GM19043 (cell line): ENCODE data around the gene MUSTN1.

Experiments used
- ATAC-seq: cut with Tn5 transposase; IDR thresholded peaks from one replicate; pipeline ENCODE4 v1.9.1; 2021; ENCODE audit warnings: low read depth; ENCODE audit not compliant: unreplicated experiment

MUSTN1 gene

DNA sequence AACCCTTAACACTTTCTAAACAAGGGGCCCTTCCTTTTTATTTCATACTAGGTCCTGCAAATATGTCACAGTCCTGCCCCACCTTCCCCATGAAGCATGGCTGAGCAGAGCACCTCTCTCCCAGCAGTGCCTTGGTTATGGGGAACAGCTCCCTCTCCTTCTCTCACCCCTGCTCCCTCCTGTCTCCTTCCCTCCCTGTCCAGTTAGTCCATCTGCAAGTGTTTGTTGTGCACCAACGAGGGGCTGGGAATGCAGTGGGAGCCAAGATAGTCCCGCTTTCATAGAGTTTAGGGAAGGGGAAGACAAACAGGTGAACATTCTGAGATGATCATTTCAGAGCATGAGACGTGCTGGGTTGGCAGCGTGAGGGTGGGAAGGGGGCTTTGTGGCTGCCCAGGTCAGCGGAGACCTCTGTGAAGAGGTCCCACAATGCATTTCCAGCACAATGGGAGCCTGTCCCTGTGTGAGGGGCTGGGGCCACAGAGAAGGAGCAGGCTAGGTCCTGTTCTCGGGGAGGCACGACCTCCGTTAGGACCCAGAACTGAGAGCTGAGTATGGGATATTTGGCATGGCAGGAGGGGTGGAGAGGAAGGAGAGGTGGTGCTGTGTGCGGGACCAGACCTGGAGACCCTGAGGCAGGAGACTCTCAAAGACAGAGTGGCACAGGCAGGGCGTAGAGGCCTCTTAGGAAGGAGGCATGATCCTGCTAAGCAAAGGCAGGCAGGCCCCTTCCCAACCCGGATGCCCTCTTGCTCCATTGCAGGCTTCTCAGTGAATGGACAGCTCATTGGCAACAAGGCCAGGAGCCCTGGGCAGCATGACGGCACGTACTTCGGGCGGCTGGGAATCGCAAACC lies 45.7 kb downstream of the MUSTN1 start:
- no peak for ATAC-seq

GRCh38 chr3:52787672-52788625 lies 46.9 kb downstream of the MUSTN1 start:
- ATAC-seq: no peak

DNA sequence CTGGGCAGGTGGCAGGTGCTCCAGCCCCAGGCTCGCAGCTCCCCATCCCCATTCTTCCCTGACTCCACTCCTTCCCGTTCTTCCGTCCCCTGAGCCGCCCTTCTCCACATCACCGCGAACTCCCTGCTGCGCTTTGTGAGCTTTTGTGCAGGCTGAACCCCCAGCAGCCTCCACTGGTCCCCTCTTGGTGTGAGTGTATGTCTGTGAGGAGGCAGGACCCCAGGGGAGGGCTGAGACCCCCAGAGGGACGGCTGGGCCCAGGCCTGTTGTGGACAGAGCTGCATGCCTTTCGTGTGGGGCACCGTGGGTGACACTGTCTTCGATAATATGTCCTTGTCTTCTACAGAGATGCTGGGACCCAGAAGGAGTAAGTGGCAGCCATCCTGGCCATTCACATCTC lies 47.6 kb downstream of the MUSTN1 start:
- no peak for ATAC-seq

DNA sequence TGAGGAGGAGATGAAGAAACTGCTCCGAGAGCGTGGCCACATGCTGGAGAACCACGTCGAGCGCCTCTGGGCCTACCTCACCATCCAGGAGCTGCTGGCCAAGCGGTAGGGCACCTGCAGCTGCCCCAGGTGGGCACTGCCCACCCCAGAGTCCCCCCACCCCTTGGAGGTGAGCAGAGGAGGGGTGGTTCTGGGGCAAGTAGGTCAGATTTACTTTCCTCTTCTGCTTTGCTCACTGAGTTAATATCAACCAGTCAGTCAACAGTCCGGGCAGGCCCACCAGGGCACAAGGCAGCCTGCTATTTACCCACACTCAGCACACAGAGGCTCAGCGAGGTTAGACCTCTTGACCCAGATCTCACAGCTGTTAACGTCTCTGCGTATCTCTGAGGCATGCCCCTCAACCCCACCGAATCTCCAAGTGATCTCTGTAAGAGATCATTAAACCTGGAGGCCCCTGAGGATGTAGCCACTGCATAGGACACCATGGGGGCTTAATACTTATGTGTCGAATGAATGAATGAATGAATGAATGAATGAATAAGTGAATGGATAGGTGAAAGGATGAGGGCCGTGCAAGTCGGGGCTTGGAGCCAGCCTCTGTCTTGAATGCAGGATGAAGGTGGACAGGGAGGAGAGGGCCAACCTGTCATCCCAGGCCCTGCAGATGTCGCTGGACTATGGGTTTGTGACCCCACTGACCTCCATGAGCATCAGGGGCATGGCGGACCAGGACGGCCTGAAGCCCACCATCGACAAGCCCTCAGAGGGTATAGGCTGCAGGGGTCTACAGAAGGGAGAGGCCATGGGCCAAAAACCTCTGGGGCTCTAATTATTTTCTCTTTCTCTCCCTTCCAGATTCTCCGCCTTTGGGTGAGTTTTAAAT lies 48.2 kb downstream of the MUSTN1 start:
- ATAC-seq: no peak

DNA sequence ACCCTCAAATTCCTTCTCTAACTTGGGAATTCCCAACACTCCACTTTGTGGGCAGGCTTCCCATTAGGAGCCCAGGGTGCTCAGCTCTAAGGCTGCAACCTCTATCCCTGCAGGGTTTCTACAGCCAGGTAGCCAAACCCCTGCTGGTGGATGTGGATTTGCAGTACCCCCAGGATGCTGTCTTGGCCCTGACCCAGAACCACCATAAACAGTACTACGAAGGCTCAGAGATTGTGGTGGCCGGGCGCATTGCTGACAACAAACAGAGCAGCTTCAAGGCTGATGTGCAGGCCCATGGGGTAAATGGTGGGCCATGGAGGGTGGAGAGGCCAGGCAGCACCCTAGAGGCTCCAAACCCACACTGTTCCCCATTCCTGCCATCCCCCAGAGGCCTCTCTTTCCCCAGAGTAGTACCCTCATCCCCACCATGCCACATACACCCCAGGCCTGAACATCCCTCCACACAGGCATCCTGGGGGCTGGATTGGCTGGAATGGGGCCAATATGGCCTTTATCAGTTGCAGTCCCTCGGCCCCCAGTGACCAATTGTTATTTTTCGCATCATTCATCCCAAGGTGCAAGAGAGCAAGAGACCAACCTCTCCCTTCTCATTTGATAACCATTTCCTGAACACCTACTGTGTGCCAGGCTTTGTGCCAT lies 49.8 kb downstream of the MUSTN1 start:
- ATAC-seq: no peak

GRCh38 chr3:52784021-52784621 lies 50.7 kb downstream of the MUSTN1 start:
- ATAC-seq: no peak

GRCh38 chr3:52783211-52783555 lies 51.6 kb downstream of the MUSTN1 start:
- no peak for ATAC-seq
